Tongue (tissue), 2 donors: ENCODE data around the gene SLC3A2. TPM values are rescaled to one million over a fixed set of nuclear protein-coding genes. Genes with fewer than 3 reads are reported as not detected.

ENCODE experiments used
- DNase-seq: peaks from one replicate; pipeline ENCODE4 v3.0.0-alpha.2; 2015
- total RNA-seq: library from RNA; depleted of rRNA; stranded (reverse); fragments of >200 nt; gene quantifications from one replicate; pipeline ENCODE4 v1.2.3, GENCODE V29; 2014

SLC3A2 gene
- total RNA-seq, 1 donor from 2014 or later, result 87.0 TPM

- DNase-seq, result no peak
Observed at GRCh38 chr11:62911137-62912130, 30.7 kb downstream of the SLC3A2 start.

DNA sequence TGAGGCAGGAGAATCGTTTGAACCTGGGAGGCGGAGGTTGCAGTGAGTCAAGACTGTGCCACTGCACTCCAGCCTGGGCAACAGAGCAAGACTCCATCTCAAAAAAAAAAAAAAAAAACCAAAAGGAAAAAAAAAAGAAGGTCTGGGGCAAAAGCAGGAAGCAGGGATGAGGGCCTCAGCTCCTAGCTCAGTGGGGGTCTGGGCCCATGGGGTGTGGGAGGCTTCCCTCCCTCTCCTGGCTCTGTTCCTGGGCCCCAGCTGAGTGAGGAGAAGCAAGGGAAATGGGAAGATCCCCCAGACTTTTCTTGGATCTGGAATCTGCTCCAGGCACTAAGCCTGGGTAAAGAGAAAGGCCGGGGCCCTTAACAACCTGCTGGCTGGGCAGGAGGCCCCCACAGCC, 31.6 kb downstream of the SLC3A2 start:
- DNase-seq, result no peak

- no peak for DNase-seq
Observed at GRCh38 chr11:62914416-62914815, 33.7 kb downstream of the SLC3A2 start.

- no peak for DNase-seq
Observed at GRCh38 chr11:62917906-62918502, 37.3 kb downstream of the SLC3A2 start.

- no peak for DNase-seq
Observed at GRCh38 chr11:62918531-62918930, 37.8 kb downstream of the SLC3A2 start.

DNA sequence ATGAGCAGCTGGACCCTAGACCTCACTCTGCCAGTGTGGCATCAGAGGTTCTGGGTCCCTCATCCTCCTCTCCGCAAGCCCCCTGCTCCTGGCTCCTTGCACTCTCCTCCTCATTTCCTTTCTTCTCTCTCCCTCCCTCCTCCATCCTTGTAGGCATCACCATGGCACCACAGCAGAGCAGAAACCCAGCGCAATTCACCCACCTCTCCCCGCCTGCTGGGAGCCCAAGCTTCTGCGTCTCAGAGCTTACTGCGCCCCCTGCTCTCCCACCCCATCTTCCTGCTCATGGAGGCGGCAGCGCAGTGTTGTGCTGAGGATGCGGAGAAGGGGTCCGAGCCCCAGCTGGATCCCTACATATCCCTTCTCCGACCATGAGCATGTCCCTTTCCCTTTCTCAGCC, 38.8 kb downstream of the SLC3A2 start:
- DNase-seq, result no peak

GRCh38 chr11:62919898-62920640, 39.4 kb downstream of the SLC3A2 start:
- DNase-seq, result no peak

DNA sequence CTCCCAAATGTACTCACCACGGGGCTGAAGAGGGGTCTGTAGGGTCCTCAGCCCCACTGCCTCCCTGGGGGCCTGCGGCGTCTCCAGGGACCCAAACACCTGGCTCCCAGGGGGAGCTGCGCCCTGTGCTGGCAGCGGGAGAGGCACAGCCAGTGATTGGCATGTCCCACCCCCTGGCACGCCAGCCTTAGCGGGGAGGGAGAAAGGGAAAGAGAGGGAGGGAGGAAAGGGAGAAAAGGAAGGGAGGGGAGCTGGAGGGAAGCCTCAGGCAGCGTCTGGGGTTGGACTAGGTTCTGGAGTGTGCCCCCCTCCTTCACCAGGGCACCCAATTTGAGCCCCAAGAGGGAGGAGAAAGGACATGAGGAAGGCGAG, 40.5 kb downstream of the SLC3A2 start, which contains the start of gene CHRM1:
TSS of gene CHRM1 (minus strand) at position 163 of the 372 bp plus-strand sequence. CDS start 10,263 bp downstream, outside the sequence.
- DNase-seq, result no peak

GRCh38 chr11:62921573-62922188, 41.0 kb downstream of the SLC3A2 start:
- peak; percentile 67 for DNase-seq

DNA sequence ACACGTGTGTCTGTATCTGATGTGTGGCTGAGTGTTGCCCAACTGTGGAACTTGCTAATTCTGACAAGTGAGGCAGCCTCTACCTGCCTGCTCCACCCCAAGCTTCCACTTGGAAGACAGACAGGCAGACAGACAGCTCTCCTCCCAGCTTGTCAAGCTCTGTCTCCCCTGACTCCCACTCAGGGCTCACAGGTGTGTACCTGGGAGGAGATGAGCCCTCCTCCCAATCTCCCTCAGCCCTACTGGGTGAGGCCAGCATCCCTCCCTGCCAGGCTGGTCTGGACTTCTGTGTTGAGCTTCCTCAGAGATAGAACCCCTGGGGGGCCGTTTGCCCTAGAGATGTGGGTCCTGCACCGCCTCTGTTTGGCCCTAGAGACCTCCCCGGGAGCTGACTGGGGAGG, 41.5 kb downstream of the SLC3A2 start:
- DNase-seq, result no peak

GRCh38 chr11:62922653-62923431, 42.1 kb downstream of the SLC3A2 start:
- no peak for DNase-seq

DNA sequence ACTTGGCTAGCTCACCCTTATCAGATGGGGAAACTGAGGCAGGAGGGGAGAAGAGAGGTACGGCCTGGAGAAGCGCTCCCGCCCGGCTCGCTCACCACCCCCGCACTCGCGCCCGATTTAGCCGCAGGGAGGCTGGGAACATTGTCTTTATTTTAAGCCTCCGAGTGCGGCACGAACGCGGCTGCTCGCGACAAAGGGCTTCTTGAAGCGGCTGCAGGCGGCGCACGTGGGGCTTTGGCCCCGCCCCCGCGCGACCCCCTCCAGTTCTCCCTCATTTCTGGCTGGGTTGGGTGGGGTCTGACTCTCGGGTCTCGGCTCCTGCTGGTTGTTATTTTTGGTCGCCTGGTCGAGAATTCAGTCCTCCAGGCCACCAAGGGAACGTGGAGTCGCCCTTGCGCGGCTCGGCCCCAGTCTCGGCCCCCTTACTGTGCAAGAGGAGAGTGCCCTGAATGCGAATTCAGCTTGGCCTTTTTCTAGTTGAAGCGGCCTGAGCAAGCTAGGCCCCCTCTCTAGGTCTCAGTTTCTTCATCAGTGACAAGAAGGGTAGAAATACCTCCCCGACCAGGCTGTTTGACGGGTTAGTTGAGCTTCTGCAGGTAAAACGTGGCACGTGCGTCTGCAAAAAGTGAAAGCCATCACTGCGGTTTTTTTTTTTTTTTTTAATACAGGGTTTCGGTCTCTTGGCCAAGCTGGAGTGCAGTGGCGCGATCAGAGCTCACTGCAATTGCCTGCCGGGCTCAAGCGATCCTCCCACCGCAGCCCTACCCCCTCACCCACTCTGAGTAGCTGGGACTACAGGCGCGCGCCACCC, 43.1 kb downstream of the SLC3A2 start:
- peak; percentile 66 for DNase-seq

- DNase-seq, result no peak
Observed at GRCh38 chr11:62925308-62925707, 44.6 kb downstream of the SLC3A2 start.

DNA sequence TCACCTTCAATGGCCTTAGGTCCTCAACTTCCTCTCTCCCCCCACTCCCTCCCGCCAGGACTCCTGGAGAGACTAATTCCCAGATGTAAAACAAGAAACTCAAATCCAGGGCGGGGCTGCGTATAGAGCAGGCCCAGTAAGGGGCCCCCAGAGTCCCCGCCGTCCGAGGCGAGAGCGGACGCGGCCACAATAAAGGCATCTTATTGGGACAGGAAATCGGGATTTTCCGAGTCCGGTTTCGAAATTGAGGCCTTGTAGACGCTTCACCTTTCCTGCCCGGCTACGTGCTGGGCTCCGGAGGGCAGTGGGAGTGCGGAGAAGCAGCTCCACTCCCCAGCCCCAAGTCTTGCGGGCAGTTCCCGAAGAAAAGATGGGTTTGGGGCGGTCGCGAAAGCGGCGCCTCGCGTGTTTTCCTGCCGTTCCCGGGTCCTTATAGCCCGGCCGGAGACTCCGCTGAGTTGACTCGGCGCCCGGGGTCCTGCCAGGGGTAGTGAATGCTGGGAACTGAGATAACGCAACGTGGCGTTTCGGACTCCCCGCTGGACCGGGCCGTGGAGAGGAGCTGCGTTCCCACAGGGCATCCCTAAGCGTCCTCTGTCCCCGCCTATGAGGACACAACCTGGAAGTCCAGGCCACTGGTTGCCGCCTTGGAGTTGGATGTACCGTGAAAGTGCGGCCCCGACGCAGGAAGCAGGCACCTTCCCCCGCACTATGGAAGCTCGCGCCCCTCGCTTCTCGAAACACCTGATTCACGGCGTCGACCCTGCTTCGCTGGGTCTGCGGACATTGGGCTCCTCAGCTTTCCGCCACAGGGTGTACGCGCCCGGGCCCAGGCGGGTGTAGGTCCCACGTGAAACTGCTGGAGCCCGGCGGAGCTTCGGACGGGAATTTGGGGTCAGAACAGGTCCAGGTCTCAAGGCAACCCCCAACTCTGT, 45.3 kb downstream of the SLC3A2 start:
- DNase-seq, result no peak

- DNase-seq, result no peak
Observed at GRCh38 chr11:62926680-62927455, 46.2 kb downstream of the SLC3A2 start.

GRCh38 chr11:62928011-62928410, 47.3 kb downstream of the SLC3A2 start:
- DNase-seq, result no peak

- peak; percentile 89 for DNase-seq
Observed at GRCh38 chr11:62930157-62930556, 49.5 kb downstream of the SLC3A2 start.

- no peak for DNase-seq
Observed at GRCh38 chr11:62930666-62931065, 50.0 kb downstream of the SLC3A2 start.
